Measurements from ENCODE around the gene TREM2. TPM values are rescaled to one million over a fixed set of nuclear protein-coding genes. Genes with fewer than 3 reads are reported as not detected.

TREM2 gene
- total and polyA plus RNA-seq, 2 donors (not counting 1 experiment from before 2014, with no cell fraction given): 0.33 TPM; not detected in 1

- Histone ChIP-seq H3K4me2 (replicated peaks; ENCODE audit: low read depth, low read length, poor library complexity, severe bottlenecking) (peak overlapping the region; percentile 49), H3K4me3 (ENCODE audit: control extremely low read depth in 1 of 5, extremely low read depth in 1 of 5, insufficient read depth in 1 of 5, low read depth in 2 of 5, low read length in 4 of 5) (no peak overlapping the region), H4K20me1 (ENCODE audit: control insufficient read depth, insufficient read depth, low read length, poor library complexity, severe bottlenecking) (no peaks in the 10 kb centered on the region), H3K27ac (ENCODE audit: low read length in 2 of 2) (peak overlapping the region; percentile 70 to 74), H3K79me2 (ENCODE audit: control insufficient read depth, insufficient read depth, low read length) (no peaks in the 10 kb centered on the region), H3K9me3 (ENCODE audit: control extremely low read depth in 1 of 3, control insufficient read depth in 2 of 3, insufficient read depth in 1 of 3, low read length in 2 of 3) (no peaks in the 10 kb centered on the region), H3K36me3 (replicated peaks in 1 of 2; ENCODE audit: control extremely low read depth in 1 of 2, control insufficient read depth in 1 of 2, extremely low read depth in 1 of 2, insufficient read depth in 2 of 2, low read length in 1 of 2) (no peaks in the 10 kb centered on the region), H3K27me3 (replicated peaks in 1 of 4; ENCODE audit: control extremely low read depth in 1 of 4, control insufficient read depth in 3 of 4, insufficient read depth in 4 of 4, low read length in 3 of 4) (no peaks in the 10 kb centered on the region), H3K4me1 (ENCODE audit: control insufficient read depth in 2 of 2, insufficient read depth in 2 of 2, low read length in 2 of 2) (peaks cover 48 to 50% of the 10 kb centered on the region in 2 donors), H2AFZ (ENCODE audit: insufficient read depth, low read depth, low read length, poor library complexity, severe bottlenecking) (peak overlapping the region; percentile 29), H3K9ac (ENCODE audit: low read length) (no peak overlapping the region)
- ChIA-PET CTCF (interaction anchor here (0.5 to 2.4 kb wide), 20 partner anchors 9 to 184 kb away, joined by 3 to 11 read pairs (median 4); partner anchors contain the start of gene TREML2), POLR2A (interaction anchor here (0.6 kb wide), 2 partner anchors 285 to 912 kb away, joined by 3 to 4 read pairs; no protein-coding TSS in a partner anchor)
- Mint-ChIP-seq H3K27me3 (peaks cover 3% of the 10 kb centered on the region), H3K4me1 (peaks cover 54% of the 10 kb centered on the region), H3K27ac (peak overlapping the region; percentile 75), H3K9me3 (ENCODE audit: insufficient read depth) (no peaks in the 10 kb centered on the region), H3K4me3 (peak overlapping the region; percentile 35)
- intact Hi-C loops (cut with micrococcal nuclease): loop anchor here (2.0 to 5.0 kb wide), 2 partner anchors 18 to 135 kb away; partner anchors contain the start of gene TREML2
- peak; percentile 71 for ATAC-seq (ENCODE audit: low read depth)
- TF ChIP-seq, protein P1, sequence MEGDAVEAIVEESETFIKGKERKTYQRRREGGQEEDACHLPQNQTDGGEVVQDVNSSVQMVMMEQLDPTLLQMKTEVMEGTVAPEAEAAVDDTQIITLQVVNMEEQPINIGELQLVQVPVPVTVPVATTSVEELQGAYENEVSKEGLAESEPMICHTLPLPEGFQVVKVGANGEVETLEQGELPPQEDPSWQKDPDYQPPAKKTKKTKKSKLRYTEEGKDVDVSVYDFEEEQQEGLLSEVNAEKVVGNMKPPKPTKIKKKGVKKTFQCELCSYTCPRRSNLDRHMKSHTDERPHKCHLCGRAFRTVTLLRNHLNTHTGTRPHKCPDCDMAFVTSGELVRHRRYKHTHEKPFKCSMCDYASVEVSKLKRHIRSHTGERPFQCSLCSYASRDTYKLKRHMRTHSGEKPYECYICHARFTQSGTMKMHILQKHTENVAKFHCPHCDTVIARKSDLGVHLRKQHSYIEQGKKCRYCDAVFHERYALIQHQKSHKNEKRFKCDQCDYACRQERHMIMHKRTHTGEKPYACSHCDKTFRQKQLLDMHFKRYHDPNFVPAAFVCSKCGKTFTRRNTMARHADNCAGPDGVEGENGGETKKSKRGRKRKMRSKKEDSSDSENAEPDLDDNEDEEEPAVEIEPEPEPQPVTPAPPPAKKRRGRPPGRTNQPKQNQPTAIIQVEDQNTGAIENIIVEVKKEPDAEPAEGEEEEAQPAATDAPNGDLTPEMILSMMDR (IDR thresholded peaks at IDR 0.05): peak; percentile 72
- TF ChIP-seq EZH2 (IDR thresholded peaks at IDR 0.05; ENCODE audit: borderline replicate concordance, insufficient read depth, low read depth, low read length, poor library complexity, severe bottlenecking): no peak
- WGBS (ENCODE audit: insufficient coverage): 45% methylated on average over 4 of the region's 4 CpGs
- peak; percentile 66 for DNase-seq
Measured at GRCh38 chr6:41182069-41183034, 19.4 kb upstream of the TREM2 start.

Data from B cell (primary cell).